ENCODE measurements around the gene CHAC2.

- no peak for TF ChIP-seq TAF1 (IDR thresholded peaks at IDR 0.05; ENCODE audit: low read depth, low read length)
- TF ChIP-seq POLR2A (IDR thresholded peaks at IDR 0.05; ENCODE audit: low read depth, low read length): no peak
- TF ChIP-seq POLR2AphosphoS5 (IDR thresholded peaks at IDR 0.05; ENCODE audit: low read depth, low read length): no peak
Observed at GRCh38 chr2:53793261-53793660, 25.7 kb downstream of the CHAC2 start.
